GM12801 (cell line): ENCODE measurements around the gene CXCR5.

Experiments
- CTCF ChIP-seq: IDR thresholded peaks from one replicate; pipeline ENCODE4 v1.5.1; 2011; ENCODE audit warnings: control low read depth; ENCODE audit not compliant: insufficient read length; ENCODE audit errors: extremely low read depth

The CXCR5 gene

GRCh38 chr11:118877487-118878162 lies 6.1 kb upstream of the CXCR5 start:
- no peak for TF ChIP-seq CTCF

GRCh38 chr11:118878163-118878563 lies 5.5 kb upstream of the CXCR5 start:
- TF ChIP-seq CTCF, result no peak

- TF ChIP-seq CTCF, result no peak
These were observed 2.5 kb upstream of the CXCR5 start for GRCh38 chr11:118881228-118881627.

- TF ChIP-seq CTCF, result no peak
These were observed 1.2 kb upstream of the CXCR5 start for GRCh38 chr11:118882491-118882890.

GRCh38 chr11:118883004-118883367 lies 706 bp upstream of the CXCR5 start:
- no peak for TF ChIP-seq CTCF

- TF ChIP-seq CTCF, result no peak
These were observed 1.2 kb downstream of the CXCR5 start for GRCh38 chr11:118884875-118885274.

- no peak for TF ChIP-seq CTCF
These were observed 1.6 kb downstream of the CXCR5 start for GRCh38 chr11:118885319-118885718.
